Subcutaneous adipose tissue (tissue), 4 donors: ENCODE results near the gene FARP2. TPM values are rescaled to one million over a fixed set of nuclear protein-coding genes. Genes with fewer than 3 reads are reported as not detected.

Experiments
- CTCF ChIP-seq: fragments of 450-650 bp; IDR thresholded peaks from one replicate; pipeline ENCODE4 v1.5.1; 2016; ENCODE audit warnings: low read depth, mild to moderate bottlenecking, control low read depth, antibody characterized with exemption, moderate library complexity
- total RNA-seq, 4 donors: library from RNA; depleted of rRNA; stranded (reverse); fragments of >200 nt; gene quantifications; one replicate each; pipeline ENCODE4 v1.1.0, GENCODE V29; 2016

FARP2 gene
- total RNA-seq, 4 donors from 2014 or later: 27.4 to 49.1 (median 35.0) TPM

GRCh38 chr2:241408849-241409248, 52.8 kb downstream of the FARP2 start:
- no peak for TF ChIP-seq CTCF

GRCh38 chr2:241410739-241411176, 54.7 kb downstream of the FARP2 start:
- no peak for TF ChIP-seq CTCF

DNA sequence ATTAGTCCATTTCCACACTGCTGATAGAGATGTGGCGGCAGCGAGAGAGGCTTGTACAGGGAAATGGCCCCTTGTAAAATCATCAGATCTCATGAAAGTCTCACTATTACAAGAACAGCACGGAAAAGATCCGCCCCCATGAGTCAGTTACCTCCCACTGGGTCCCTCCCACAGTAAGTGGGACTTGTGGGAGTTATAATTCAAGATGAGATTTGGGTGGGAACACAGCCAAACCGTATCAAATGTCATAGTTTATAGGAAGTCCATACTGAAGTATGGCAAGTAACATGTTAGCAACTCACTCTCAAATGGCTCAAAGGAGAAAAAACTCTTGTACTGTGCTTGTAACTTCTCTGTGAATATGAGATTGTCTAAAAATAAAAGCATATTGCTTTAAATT, 56.1 kb downstream of the FARP2 start:
- TF ChIP-seq CTCF: no peak

DNA sequence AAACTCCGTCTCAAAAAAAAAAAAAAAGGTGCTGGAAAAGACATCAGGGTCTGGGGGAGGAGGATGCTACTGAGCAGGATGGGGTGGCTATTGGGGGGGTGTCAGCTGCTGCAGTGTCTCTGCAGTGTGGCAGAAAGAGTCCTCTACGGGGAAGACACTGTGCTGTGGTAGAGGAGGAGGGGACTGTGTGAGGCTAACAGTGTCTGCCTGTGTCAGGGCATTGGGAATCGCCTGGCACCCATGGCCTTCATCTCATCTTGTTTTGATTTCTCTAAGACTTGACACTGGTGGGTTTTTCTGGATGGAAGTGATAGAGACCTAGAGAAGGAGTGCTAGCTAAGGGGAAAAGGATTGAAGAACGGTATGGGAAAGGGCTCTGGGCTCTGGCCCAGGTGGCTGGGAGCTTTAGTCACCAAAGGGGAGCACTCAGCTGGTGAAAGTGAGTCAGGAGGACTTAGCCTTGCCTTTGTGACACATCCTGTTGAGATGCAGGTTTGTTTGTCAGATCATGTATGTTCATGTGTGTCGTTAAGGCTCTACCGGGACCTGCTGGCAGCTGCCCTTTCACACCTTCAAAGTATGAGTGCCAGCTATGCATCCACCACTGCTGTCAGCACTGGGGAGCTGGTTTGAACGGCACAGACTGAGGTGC, 58.0 kb downstream of the FARP2 start:
- no peak for TF ChIP-seq CTCF

- no peak for TF ChIP-seq CTCF
Observed at GRCh38 chr2:241415196-241415595, 59.1 kb downstream of the FARP2 start.

- no peak for TF ChIP-seq CTCF
Observed at GRCh38 chr2:241417626-241418025, 61.5 kb downstream of the FARP2 start.

GRCh38 chr2:241421330-241421729, 65.2 kb downstream of the FARP2 start:
- no peak for TF ChIP-seq CTCF
